OCI-M2 (cell line): ENCODE data around the gene ZNF532.
"Not testable (repeated sequence)": the region's sequence is repeated elsewhere in the genome, so short reads cannot be mapped to it uniquely, and the experiment has no call there.

ENCODE experiments used
- DNase-seq: peaks from one replicate; lab custom pipeline; 2025; ENCODE audit not compliant: unreplicated experiment; lab: John Stamatoyannopoulos, UW

The ZNF532 gene

DNA sequence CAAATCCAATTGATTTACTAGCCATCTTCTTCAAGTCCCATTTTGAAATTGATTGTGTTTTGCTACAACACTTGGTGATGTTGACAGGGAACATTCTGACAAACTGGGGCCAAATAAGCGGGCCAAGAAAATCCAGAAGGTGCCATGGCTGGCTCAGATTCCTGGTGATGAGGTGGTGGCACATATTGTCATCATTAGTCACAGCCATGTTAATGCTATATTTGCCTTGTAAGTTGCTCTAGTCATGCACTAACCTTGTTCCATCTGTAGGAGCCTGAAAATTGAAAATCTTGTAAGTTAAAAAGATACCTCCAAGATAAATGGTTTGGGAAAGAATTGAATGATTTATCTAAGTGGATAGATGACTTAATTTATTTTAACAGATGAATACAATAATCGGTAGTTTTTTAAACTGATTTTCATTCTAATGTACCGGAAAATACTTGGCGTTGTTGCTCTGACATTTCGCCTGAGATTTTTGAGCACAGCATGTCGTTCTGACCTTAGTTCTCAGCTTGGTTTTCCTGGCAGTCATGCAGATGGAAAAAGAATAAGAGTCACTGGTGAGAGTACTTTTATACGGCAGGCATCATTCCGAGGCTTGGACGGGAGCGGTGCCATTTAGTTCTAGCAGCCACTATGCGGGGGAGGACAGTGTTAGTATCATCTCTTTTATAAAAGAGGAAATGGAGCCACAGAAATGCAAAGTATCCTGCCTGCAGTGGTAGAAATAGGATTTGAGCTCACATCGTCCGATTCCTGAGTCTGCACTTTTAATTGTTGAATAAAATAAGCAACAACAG, 133.9 kb downstream of the ZNF532 start:
- no peak for DNase-seq

DNA sequence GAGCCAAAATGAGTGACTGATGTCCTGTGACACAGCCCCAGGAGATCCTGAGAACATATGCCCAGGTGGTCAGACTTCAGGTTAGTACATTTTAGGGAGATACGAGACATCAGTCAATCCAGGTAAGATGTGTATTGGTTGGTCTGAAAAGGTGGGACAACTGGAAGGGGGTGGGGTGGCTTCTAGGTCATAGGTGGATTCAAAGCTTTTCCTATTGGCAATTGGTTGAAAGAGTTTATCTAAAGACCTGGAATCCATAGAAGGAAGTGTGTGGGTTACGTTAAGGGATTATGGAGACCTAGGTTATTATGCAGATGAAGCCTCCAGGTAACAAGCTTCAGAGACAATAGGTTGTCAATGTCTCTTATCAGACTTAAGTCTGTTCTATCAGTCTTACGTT, 136.5 kb downstream of the ZNF532 start:
- no peak for DNase-seq

DNA sequence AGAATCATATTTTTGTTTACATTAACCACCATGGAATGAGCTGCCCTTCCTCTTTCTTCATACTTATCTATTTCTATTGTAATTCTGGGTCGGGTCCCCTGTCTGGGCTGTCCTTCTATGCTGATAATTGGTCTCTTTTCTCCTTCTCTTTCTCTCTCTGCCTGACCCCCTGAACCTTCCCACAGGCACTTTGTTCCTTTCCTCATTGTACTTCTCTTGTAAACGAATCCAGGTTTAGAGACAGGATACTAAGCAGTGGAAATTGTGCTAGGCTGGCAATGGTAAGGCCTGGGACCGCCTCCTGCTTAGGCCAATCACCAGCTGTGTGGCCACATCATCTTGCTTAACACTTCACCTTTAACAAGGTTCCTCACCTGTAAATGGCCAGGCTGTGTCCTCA, 137.0 kb downstream of the ZNF532 start:
- DNase-seq, result no peak

DNA sequence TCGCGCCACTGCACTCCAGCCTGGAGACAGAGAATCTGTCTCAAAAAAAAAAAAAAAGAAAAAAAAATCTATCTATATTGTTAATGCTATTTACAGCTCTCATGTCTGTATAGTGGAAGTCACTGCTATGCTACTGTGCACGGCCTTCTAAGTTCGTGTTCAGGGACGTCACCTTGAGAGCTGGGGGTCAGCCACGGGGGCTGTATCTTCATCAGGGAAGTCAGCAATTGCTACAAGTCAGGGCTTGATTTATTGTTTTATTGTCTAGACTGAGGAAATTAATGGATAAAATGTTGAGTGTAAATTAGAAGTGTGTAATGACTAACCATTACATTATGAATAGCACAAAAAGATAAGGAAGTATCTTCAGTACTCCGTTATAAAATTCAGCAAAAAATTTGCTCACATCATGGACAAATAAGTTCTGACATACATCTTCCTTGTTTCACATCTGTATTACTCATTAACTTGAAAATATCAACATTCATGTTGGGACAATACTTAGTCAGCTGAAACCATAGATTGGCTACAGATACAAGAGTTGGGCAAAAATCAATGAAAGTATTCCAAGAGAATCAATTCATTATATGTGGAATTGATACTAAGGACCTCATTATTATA, 138.4 kb downstream of the ZNF532 start:
- DNase-seq, result no peak

DNA sequence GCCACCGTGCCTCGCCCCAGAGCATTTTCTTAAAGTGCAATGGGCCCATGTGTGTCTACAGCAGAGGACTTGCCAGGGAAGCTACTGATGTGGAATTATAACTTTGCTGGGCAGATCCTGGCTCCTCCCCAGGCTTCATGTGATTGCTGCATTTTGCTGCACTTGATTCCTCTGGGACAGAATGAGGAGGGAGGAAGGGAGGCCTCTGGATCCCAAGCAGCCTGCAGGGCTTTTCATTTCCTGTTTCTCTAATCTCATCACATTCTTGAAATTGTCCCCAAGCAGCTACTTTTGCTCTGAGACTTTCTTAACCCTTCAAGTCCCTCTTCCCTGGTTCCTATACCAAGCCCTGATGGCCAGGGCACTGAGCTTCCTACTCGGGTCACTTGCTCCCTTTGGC, 140.6 kb downstream of the ZNF532 start:
- DNase-seq, result no peak

DNA sequence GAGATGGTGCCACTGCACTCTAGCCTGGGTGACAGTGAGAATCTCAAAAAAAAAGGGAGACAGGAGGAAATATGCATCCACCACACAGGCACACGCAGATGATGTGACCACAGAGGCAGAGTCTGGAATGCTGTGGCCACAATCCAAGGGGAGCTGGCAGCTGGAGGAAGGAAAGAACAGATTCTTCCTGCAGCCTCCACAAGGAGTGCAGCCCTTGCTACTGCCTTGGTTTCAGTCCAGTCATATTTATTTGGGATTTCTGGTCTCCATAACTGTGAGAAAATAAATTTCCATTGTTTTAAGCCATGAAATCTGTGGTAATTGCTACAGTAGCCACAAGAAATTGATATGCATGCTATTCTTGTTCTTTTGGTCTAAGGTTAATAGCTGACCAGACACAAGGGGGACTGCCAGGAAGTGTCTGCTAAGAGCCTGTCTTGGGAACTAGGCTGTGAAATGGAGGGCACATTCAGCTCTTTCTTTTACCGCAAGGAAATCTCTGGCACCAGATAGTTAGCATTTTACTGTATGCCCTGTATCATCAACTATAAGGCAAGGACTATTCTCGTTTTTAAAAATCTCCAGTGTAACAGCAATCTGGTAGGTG, 141.9 kb downstream of the ZNF532 start:
- DNase-seq, result no peak

DNA sequence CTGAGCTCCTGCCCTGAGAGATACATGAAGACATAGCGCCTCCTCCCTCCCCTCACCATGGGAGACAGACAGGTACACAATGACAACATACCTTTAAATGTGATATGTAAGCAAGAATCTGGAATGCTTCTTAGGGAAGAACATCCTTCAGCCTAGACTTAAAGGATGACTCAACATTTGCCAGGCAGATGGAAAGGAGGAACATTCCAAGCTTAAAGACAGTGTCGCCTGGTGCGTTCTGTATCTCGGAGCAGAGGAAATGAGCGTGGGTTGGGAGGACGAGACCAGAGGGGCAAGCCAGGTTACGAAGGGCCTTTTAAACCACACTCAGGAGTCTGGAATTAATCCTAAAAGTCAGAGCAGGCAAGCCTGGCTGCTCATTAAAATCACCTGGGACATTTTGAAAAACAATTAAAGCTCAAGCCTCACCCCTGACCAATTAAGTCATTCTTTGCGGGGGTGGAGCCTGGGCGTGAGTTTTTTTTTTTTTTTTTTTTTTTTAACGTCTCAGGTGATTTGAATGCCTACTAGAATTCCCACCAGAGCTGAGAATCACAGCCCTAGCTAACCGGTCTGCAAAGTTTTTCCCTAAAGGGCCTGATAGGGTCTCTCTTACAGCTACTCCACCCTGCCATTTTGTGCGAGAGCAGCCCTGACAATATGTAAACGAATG, 143.8 kb downstream of the ZNF532 start:
- DNase-seq, result no peak

DNA sequence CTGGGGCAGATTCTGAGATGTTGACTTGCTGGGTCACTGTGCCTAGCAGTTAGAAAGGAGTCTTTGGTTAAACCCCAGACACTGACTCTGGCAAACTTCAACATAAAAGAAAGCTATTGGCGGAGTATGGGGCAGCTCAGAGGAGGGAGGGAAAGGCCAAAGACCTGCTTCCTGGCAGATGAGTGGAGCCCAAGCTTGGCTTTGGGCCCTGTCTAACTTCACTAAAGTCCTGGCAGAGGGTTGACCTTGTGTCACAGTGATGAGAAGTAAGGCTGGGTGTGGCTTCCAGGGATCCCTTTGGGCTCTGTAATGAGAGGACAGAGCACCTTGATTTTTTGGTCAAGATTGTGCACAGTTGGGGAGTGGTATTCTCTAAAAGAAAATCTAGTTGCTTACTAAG, 145.2 kb downstream of the ZNF532 start:
- DNase-seq, result no peak

DNA sequence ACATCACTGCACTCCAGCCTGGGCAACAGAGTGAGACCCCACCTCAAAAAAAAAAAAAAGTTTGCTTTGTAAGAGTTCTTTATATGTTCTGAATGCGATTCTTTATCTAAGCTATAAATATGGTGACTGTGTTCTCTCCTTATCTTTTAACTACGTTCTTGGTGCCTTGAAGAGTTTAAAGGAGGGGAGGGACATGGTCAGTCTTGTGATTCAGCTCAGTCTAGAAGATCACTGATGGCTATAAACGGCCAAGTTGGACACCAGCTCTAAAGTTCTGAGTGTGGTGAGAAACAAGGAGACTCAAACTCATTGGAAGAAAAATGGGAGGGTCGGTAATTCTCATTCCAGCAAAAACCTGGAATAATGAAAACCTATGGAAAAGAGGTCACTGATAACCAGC, 146.6 kb downstream of the ZNF532 start:
- no peak for DNase-seq

DNA sequence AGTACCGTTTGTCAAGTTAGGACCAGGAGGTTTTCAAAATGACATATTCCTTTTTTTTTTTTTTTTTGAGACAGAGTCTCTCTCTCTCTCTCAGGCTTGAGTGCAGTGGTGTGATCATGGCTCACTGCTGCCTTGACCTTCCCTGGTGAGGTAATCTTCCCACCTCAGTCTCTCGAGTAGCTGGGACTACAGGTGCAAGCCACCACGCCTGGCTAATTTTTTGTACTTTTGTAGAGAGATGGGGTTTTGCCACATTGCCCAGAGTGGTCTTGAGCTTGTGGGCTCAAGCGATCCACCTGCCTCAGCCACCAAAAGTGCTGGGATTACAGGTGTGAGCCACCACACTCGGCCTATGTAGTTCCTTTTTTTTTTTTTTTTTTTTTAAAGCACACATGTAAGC, 147.1 kb downstream of the ZNF532 start:
- no peak for DNase-seq

DNA sequence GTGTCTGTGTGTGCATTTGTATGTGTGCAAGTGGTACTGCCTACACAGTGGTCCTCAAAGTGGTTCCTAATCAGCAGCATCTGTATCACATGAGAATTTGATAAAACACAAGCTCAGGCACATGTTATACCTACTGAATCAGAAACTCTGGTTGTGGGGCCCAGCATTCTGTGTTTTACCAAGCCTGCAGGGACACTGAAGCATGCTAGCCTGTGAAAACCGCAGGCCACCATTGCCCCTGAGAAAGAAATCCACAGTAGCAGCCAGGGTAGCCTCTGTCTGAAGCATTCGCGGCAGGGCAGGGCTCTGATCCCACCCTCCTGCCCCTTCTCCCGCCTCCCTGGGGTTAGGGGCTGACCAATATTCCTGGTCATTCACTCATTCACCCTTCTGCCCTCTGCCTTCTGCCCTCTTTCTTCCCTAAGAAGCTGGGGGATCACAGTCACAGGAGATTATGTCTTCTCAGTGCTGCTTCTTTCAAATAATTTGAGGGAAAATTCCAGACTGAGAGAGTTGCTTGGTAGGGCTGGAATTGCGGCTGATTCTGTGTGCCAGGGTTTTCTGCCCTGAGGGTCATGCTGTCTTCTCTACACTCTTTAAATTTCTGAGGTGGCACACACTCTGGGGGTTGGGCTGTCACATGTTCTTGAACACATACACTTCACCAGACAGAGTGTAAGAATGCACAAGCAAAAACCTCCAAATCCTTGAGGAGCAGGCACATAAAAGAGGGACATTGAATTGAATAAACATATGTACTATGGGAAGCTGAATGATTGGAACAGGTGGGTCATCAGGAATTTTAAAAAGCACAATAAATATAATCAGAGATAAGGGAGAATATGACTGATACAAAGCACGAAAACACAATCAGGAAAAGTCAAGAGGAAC, 148.4 kb downstream of the ZNF532 start:
- DNase-seq, result no peak

DNA sequence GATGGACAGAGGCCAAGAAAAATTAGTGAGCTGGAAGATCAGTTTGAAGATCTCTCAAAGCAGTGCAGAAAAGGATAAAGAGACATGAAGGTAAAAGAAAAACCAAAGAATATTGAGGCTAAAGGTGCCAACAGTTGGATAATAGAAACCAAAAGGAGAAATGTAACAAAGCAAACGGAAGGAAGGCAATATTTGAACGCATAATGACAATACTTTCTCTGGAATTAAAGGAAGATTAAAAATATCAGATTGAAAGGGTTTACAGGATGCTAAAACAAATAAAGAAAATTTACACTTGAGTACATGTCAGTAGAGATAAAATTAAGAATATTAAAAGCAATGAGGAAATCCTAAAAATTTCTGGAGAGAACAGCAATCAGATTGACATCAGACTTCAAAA, 149.1 kb downstream of the ZNF532 start:
- no peak for DNase-seq

DNA sequence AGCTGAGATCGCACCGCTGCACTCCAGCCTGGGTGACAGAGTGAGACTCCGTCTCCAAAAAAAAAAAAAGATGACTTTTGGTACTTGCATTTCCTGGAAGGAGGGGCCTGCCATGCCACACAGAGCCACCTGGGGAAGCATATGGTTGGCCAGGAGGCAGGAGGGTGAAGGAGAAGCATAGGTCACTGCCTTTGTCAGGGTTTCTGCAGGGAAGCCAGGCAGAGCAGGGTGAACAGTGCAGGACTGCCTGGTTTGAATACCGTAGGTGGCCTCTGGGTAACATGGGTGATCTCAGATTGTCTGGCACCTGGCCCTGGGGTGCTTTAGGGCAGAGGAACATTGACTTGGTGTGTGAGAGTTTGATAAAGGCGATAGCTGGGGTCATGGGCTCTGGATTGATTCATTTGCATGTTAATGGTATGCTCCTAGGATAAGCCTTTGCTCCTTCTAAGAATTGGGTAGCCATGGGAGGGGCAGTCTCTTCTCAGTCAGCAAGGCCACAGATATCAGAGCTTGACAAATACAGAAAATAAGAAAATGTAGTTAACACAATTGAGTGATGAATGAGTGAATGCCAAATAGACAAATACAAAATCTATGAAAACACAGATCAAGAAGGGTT, 151.0 kb downstream of the ZNF532 start:
- DNase-seq, result no peak

DNA sequence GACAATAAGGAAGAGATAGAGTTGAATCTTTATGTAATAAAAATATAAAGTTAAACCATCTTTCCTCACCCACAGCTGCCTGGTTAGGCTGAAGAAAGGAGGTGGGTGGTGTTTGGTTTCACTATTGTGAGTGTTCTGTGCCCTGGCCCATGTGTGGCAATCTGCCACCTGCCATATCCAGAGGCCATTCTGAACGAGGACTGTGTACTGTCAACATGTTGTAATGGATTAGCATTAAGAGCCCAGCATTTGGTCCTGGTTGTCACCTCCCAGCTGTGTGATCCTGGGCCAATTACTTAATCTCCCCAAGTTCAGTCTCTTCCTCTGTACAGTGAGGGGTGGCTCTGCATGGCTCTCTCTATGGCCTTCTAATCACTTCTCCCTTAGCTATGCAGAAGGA, 156.8 kb downstream of the ZNF532 start:
- DNase-seq, result no peak

DNA sequence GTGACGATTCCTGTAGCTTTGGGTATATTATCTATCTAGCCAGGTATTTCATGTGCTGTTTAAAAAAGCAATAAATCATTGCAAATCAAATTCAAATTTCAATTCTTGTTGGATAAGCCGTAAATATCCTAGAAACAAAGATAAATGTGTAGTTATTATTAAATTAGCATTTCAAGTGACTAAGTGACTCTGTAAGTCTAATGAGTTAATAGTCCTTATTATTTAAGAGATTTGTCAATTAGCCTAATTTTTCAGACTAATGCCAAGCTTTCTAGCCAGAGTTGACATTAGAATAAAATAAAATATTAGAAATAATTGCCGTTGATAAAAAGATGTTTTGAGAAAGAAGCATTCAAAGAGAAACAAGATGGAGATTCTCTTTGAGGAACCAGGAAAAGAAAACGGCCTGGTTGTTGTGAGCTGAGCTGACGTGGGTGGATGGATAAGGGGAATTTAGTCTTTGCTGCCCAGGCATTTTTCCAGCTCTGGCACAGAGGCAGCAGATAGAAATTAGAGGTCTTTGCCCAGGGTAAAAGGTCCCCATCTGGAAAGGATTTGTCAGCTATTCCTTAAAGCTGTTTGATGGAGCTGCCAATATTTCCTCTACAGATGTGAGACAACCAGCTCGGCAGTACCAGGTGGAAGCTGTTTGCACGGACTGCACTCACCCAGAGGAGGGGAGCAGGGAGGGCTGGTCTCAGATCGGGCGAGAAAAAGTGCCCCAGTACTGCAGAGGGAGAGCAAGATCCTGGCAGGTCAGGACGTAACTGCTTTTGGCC, 157.7 kb downstream of the ZNF532 start:
- no peak for DNase-seq

DNA sequence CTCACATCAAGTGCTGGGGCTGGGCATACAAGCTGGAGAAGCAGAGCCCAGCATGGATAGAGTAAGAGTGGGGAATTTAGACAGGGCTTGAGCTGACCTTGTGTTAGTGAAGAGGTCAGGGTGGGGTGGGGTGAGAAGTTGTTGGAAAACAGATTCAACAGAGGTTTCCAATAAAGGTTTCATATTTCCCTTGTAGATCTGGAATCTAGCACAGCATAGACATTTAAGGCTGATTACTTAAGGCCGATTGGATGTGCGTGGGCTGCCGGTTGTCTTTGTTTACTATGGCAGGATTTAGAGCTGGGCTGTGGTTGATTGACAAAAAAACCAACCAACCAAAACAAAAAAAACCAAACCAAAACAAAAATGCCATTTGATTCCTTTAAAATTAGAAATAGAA, 160.2 kb downstream of the ZNF532 start:
- DNase-seq, result no peak

DNA sequence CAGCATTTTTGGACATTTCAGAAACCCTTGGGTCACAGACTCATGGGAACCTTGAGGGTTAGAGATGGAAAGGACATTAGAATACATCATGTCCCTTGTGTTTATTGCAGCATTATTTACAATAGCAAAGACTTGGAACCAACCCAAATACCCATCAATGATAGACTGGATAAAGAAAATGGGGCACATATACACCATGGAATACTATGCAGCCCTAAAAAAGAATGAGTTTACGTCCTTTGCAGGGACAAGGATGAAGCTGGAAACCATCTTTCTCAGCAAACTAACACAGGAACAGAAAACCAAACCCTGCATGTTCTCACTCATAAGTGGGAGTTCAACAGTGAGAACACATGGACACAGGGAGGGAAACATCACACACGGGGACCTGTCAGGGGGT, 160.9 kb downstream of the ZNF532 start:
- not testable (repeated sequence) for DNase-seq

DNA sequence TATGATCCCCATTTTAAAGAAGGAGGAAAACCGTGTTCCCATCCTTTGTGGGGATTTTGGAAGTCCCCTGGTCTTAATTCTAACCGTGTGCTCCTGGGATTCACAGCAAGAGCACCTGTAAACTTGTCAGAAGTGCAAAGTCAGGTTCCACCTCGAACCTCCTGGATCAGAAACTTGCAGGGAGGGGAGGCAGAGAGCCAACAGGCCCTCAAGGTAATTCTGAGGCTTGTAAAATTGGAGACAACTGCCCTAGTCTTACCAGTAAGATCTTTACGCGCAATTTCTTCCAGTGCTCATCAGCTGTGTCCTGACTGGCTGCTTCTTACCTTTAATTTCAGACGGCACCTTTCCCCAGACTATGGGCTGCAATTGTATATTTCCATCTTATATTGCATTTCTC, 161.7 kb downstream of the ZNF532 start:
- no peak for DNase-seq

DNA sequence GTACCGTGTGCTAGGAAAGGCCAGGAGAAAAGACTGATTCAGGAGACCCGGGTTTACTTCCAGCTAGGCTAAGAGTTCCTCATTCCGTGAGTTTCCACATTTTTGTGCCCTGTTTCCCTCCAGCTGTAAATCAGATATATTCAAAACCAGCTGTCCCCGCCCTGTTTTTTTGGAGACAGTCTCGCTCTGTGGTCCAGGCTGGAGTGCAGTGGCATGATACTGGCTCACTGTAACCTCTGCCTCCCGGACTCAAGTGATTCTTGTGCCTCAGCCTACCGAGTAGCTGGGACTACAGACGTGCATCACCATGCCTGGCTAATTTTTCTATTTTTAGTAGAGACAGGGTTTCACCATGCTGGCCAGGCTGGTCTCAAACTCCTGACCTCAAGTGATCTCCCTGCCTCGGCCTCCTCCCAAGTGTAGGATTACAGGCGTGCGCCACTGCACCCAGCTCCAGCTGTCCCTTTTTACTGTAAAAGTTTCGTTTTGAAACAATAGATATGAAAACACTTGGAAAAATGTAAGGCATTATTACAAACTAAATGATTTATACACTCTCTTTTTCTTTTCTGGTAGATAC, 162.2 kb downstream of the ZNF532 start:
- no peak for DNase-seq
